IPS-20b (cell line): ENCODE results near the gene SAXO2.
"Not testable (repeated sequence)": the region's sequence is repeated elsewhere in the genome, so short reads cannot be mapped to it uniquely, and the experiment has no call there.

Source experiments
- H3K27ac ChIP-seq: one replicate; pipeline ENCODE4 v1.5.1; 2013; ENCODE audit warnings: low read length
- H3K27me3 ChIP-seq: 2 replicates; pipeline ENCODE4 v1.6.1; 2013; ENCODE audit warnings: mild to moderate bottlenecking, low read length, inconsistent platforms; ENCODE audit not compliant: insufficient read depth
- H3K36me3 ChIP-seq: 2 replicates; pipeline ENCODE4 v1.6.1; 2013; ENCODE audit warnings: low read depth, mild to moderate bottlenecking, inconsistent platforms, low read length, moderate library complexity; ENCODE audit not compliant: insufficient read depth
- H3K4me1 ChIP-seq: 2 replicates; pipeline ENCODE4 v1.6.1; 2013; ENCODE audit warnings: mild to moderate bottlenecking, control low read depth, inconsistent platforms, low read length, moderate library complexity; ENCODE audit not compliant: insufficient read depth
- H3K4me3 ChIP-seq: 2 replicates; pipeline ENCODE4 v1.5.1; 2013; ENCODE audit warnings: mild to moderate bottlenecking, low read length, inconsistent platforms
- H3K9ac ChIP-seq: 2 replicates; pipeline ENCODE4 v1.6.1; 2013; ENCODE audit warnings: low read depth, mild to moderate bottlenecking, inconsistent platforms, low read length, moderate library complexity
- H3K9me3 ChIP-seq: 2 replicates; pipeline ENCODE4 v1.6.1; 2013; ENCODE audit warnings: mild to moderate bottlenecking, low read depth, low read length, inconsistent platforms; ENCODE audit not compliant: insufficient read depth

Gene SAXO2

GRCh38 chr15:82331576-82332304 is 69.1 kb downstream of the SAXO2 start:
- H3K27ac ChIP-seq, H3K9me3 ChIP-seq, H3K9ac ChIP-seq, H3K4me1 ChIP-seq, H3K4me3 ChIP-seq, H3K36me3 ChIP-seq, H3K27me3 ChIP-seq: not testable (repeated sequence)

- H3K27me3 ChIP-seq, H3K36me3 ChIP-seq, H3K9me3 ChIP-seq, H3K4me1 ChIP-seq, H3K27ac ChIP-seq, H3K4me3 ChIP-seq, H3K9ac ChIP-seq: not testable (repeated sequence)
Measured at GRCh38 chr15:82332711-82333602, 70.3 kb downstream of the SAXO2 start.

- not testable (repeated sequence) for H3K4me3 ChIP-seq, H3K9me3 ChIP-seq, H3K4me1 ChIP-seq, H3K9ac ChIP-seq, H3K36me3 ChIP-seq, H3K27me3 ChIP-seq, H3K27ac ChIP-seq
Measured at GRCh38 chr15:82333603-82334553, 71.3 kb downstream of the SAXO2 start.
